Stimulated activated naive CD8-positive, alpha-beta T cell treated with anti-CD3 and anti-CD28 coated beads, Interleukin-15, amount 100 ng/mL, for 72 hours (primary cell): Measurements from ENCODE around the gene FAM168A.

Experiments used
- ATAC-seq: fragments of 150-1000 bp; cut with Tn5 transposase; 2 replicates; pipeline ENCODE4 v1.10.0; 2021; ENCODE audit warnings: mild to moderate bottlenecking, moderate library complexity
- DNase-seq, 2 donors: peaks; one replicate each; pipeline ENCODE4 v3.0.0; 2021 to 2022
- H3K27ac Mint-ChIP-seq, 2 donors: one replicate each; pipeline ENCODE4 v1.8.0; 2022; ENCODE audit warnings: mild to moderate bottlenecking in 2 of 2, mixed read lengths in 2 of 2, moderate library complexity in 2 of 2
- H3K27me3 Mint-ChIP-seq: one replicate; pipeline ENCODE4 v1.8.0; 2022; ENCODE audit warnings: mixed read lengths
- H3K4me1 Mint-ChIP-seq: one replicate; pipeline ENCODE4 v1.8.0; 2022; ENCODE audit warnings: mild to moderate bottlenecking, mixed read lengths
- H3K4me3 Mint-ChIP-seq, 2 donors: one replicate each; pipeline ENCODE4 v1.8.0; 2022; ENCODE audit warnings: mild to moderate bottlenecking in 2 of 2, mixed read lengths in 2 of 2, moderate library complexity in 1 of 2
- H3K9me3 Mint-ChIP-seq, 2 donors: one replicate each; pipeline ENCODE4 v1.8.0; 2022; ENCODE audit warnings: mixed read lengths in 2 of 2

Gene FAM168A

DNA sequence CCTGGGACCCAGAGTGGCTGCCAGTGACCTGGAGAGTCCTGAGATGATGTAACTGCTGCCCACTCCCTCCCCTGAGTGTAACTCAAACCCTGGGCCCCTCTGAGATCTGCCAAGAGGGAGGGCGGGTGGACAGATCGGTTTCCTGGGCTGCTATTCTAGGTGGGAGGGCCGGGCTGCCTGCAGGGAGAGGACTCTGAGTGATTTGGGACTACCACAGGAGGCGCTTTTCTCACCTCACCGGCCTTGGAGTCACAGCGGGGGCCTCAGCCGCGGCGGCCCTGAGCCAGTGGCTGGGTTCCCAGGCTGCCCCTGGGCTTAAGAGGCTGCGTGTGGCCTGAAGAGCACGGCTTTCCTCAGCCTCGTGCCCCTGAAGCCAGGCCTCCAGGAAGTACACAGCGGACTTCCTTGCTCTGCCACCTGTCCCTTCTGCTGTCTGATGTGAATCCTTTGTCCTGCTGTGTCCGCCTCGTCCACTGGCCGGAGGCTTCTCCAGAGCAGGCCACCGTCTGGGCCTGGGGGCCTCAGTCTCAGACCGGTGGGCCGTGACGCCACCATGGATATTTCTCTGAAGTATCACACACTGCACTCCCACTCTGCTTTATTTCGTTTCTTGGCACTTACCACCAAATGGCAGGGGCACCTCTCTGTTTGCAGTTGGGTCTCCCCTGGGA is 210.2 kb downstream of the FAM168A start:
- ATAC-seq (no peak), DNase-seq (no peak)
- Mint-ChIP-seq H3K4me1 (peaks cover 70% of the 10 kb centered on the region), H3K27ac (peak overlapping the region in 1 of 2 donors; percentile 93), H3K4me3 (no peak overlapping the region), H3K27me3 (no peaks in the 10 kb centered on the region), H3K9me3 (no peaks in the 10 kb centered on the region)

DNA sequence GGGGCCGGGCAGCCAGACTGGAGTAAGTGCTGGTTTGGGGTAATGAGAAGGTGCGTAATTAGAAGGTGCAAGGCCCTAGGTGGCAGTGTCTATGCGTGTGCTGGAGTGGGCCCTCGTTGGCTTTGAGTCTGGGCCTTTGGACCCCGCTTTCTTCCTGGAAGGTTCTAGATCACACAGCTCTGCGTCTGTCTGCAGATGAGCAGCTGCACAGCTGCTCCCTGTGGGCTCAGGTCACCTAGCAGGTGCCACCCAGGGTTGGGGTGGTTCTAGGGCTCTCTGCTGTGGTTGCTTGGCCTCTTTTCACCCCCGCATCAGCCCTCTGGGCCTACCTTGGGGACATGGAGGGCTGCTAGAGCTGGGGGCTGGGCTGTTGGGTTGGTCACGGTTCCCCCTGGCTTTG is 211.4 kb downstream of the FAM168A start:
- no peak for ATAC-seq
- H3K9me3 Mint-ChIP-seq, result no peaks in the 10 kb centered on the region
- DNase-seq, result no peak
- H3K27me3 Mint-ChIP-seq, result no peaks in the 10 kb centered on the region
- no peak overlapping the region for H3K4me3 Mint-ChIP-seq
- H3K27ac Mint-ChIP-seq, result peak overlapping the region in 1 of 2 donors; percentile 93
- H3K4me1 Mint-ChIP-seq, result peaks cover 81% of the 10 kb centered on the region

DNA sequence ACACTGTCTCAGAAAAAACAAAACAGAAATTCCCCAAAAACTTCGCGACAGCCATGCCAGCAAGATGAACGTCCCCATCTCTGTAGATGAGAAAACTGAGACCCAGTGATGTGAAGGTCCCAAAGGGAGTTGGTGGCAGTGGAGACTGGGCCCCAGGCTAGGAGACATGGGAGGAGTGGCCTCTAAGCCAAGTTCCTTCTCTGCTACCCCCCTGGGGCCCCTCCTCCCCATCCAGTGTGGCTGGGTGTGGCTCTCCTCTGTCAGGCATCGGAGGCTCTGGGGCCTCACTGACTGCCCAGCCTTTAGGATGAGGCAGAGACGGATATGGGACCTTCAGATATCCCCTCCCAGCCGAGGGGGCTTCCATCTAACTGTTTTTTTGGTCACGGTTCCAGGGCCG is 211.9 kb downstream of the FAM168A start:
- Mint-ChIP-seq H3K9me3 (no peaks in the 10 kb centered on the region), H3K4me3 (no peak overlapping the region), H3K27me3 (no peaks in the 10 kb centered on the region), H3K27ac (peak overlapping the region in 1 of 2 donors; percentile 85), H3K4me1 (peaks cover 87% of the 10 kb centered on the region)
- no peak for DNase-seq
- no peak for ATAC-seq

DNA sequence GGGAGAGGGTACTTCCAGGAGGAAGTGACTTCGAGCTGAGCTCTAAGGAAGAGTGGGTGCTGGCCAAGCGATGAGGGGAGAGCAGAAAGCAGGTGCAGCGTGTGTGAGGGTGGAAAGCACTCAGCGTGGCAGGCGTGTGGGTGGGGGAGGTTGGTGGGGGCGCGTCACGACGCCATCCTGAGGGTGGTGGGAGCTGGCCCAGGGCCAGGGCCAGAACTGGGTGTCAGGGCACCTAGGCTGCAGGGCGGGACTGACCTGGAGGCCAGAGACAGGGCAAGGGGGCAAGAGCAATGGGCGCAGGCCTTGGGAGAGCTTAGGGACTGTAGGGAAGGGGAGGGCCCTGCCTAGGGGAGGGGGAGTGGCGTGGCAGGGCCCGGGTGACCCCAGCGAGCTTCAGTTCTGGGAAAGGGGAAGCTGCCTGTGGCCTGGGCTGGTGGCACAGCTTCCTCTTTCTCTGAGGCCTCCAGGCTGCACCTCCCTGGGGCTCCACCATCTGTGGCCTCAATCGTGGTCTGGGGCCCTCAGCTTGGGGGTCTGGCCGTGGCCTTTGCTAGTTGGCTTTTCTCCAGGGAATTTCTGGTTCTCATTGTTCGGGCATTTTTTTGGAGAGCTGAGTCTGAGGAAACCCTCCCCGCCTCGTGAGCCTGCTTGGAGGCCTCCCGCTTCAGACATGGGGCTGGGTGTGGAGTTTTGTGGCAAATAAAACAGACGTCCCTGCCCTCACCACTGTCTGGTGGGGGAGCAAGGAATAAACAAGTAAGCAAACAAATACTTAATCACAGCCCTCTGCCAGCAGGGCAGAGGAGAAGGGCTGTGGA is 212.8 kb downstream of the FAM168A start:
- Mint-ChIP-seq H3K27ac (peak overlapping the region; percentile 70 to 85), H3K9me3 (no peaks in the 10 kb centered on the region), H3K4me3 (peak overlapping the region; percentile 17 to 67), H3K27me3 (no peaks in the 10 kb centered on the region), H3K4me1 (peaks cover 95% of the 10 kb centered on the region)
- ATAC-seq, result peak; percentile 71
- peak in 1 of 2 donors; percentile 41 for DNase-seq

GRCh38 chr11:73384531-73384871 is 213.4 kb downstream of the FAM168A start:
- H3K4me1 Mint-ChIP-seq, result peaks cover 95% of the 10 kb centered on the region
- DNase-seq (no peak), ATAC-seq (peak; percentile 12)
- peak overlapping the region; percentile 70 to 85 for H3K27ac Mint-ChIP-seq
- H3K9me3 Mint-ChIP-seq, result no peaks in the 10 kb centered on the region
- peak overlapping the region; percentile 17 to 67 for H3K4me3 Mint-ChIP-seq
- H3K27me3 Mint-ChIP-seq, result no peaks in the 10 kb centered on the region

DNA sequence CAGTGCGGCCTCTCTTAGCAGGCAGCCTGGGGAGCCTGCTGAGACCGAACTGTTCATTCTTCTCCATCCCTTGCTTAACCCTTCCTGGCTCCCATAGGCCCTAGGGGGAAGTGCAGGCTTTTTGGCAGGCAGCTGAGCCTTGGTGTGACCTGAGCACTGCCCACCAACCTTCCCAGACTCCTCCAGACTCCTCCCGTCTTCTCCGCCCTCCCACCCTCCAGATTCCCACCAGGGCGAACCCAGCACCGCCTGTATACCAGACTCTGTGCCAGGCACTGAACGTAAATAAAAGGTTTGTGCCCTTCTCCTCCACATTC is 213.8 kb downstream of the FAM168A start:
- H3K27ac Mint-ChIP-seq, result peak overlapping the region; percentile 12 to 85
- ATAC-seq (no peak), DNase-seq (no peak)
- no peaks in the 10 kb centered on the region for H3K9me3 Mint-ChIP-seq
- no peaks in the 10 kb centered on the region for H3K27me3 Mint-ChIP-seq
- no peak overlapping the region for H3K4me3 Mint-ChIP-seq
- peaks cover 96% of the 10 kb centered on the region for H3K4me1 Mint-ChIP-seq

DNA sequence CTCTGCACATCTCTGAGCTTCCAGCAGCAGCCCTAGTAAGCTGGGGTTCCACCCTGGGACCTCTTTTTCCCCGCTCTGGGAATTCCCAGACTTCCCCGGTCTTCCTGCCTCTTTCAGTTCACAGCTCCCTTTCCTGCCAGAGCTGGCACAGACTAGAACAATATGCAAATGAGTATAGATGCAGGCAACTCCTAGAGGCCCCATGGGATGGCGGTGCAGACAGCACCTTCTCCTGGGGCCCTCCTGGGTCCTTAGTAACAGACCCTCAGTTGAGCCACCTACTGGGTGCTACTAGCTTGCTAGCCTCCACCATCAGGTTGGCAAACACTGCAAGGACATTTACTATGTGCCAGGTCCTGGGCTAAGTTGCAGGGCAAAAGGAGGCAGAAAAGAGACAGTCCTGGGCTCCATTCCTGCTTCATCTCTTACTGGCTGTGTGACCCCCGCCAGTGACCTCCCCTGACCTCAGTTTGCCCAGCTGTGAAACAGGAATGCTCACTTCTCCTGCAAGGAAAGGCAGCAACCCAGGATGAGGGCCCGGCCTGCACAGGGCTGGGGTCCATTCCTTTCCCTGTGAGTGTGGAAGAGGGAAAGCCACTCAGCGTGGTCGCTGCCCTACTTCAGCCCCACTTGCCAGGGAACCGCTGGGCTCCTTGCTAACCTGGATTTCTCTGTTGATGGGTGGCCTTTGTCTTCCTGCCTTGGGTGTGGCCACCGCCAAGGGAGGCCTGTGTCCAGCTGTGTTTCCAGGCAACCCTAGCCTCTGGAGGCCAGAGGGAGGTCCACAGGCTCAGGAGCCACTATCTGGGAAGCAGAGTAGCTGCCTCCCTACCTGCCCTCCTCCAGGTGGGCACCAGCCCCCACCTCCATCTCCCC is 214.4 kb downstream of the FAM168A start:
- ATAC-seq, result no peak
- no peak for DNase-seq
- Mint-ChIP-seq H3K27me3 (no peaks in the 10 kb centered on the region), H3K27ac (peak overlapping the region in 1 of 2 donors; percentile 85), H3K4me3 (no peak overlapping the region), H3K9me3 (no peaks in the 10 kb centered on the region), H3K4me1 (peaks cover 98% of the 10 kb centered on the region)

DNA sequence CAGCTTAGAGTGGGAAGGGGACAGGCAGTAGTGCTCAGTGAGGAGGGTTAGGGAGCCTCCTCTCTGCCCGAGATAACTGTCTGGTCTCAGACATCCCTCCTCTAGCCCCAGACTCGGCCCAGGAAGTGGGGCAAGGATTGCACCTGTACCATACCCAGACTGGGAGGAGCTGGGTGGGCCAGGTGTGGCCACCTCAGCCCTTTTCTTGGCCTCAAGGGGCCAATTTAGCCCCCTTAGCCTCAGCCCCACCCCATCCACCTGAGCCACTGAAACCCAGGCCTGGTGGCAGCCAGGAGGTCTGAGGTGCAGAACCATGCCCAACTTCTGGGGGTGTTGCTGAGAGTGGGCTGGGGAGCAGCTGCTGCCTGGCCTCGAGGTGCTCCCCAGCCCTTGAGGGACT is 215.2 kb downstream of the FAM168A start:
- Mint-ChIP-seq H3K4me1 (peaks cover 98% of the 10 kb centered on the region), H3K27ac (no peak overlapping the region), H3K9me3 (no peaks in the 10 kb centered on the region), H3K4me3 (no peak overlapping the region), H3K27me3 (no peaks in the 10 kb centered on the region)
- DNase-seq (no peak), ATAC-seq (no peak)

GRCh38 chr11:73382183-73382582 is 215.7 kb downstream of the FAM168A start:
- peak overlapping the region in 1 of 2 donors; percentile 89 for H3K27ac Mint-ChIP-seq
- no peaks in the 10 kb centered on the region for H3K27me3 Mint-ChIP-seq
- no peak for ATAC-seq
- peaks cover 99% of the 10 kb centered on the region for H3K4me1 Mint-ChIP-seq
- DNase-seq, result no peak
- H3K9me3 Mint-ChIP-seq, result no peaks in the 10 kb centered on the region
- no peak overlapping the region for H3K4me3 Mint-ChIP-seq

DNA sequence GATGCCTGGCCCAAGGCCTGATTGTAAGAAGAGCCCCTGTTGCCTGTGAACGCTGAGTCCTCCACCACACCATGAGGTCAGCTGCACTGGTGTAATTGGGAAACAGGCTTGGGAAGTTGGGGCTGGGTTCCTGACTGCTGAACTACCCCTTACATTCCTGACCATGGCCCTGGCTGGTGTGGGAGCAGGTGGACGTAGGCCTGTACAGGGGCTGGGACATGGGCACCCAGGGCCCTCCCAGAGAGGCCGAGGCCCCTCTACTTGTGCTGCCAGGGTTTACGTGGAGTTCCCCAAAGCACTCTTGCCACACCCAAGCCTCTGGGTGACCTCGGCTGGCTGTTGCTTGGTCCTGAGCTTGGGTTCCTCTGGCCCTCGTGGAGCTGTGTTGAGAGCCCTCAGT is 216.3 kb downstream of the FAM168A start:
- H3K27me3 Mint-ChIP-seq, result no peaks in the 10 kb centered on the region
- no peak overlapping the region for H3K4me3 Mint-ChIP-seq
- no peak for ATAC-seq
- H3K4me1 Mint-ChIP-seq, result peaks cover 99% of the 10 kb centered on the region
- H3K27ac Mint-ChIP-seq, result peak overlapping the region in 1 of 2 donors; percentile 42
- H3K9me3 Mint-ChIP-seq, result no peaks in the 10 kb centered on the region
- no peak for DNase-seq

DNA sequence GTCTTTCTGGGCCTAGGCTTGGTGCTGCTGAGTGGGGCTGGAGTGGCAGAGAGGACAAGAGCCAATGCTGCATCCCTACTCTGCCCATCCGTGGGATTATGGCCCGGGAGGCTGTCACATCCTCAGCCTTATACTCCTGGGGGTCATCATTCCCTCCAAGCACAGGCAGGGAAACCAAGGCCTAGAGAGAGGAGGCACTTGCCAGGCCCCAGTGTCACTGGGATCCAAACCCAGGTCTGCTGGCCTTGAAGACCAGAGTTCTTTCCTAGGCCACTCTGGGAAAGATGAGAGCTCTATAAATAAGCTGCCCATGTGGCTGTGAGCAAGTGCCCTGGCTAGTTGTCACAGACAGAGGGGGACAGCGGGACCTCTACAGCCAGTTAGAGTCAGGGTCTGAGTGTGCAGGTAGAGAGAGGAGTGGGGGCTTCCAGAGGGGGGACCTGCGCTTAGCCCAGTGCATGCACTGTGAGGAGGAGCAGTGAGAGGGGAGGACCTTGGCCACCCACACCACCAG is 217.0 kb downstream of the FAM168A start:
- Mint-ChIP-seq H3K4me3 (no peak overlapping the region), H3K4me1 (peaks cover 93% of the 10 kb centered on the region), H3K9me3 (no peaks in the 10 kb centered on the region), H3K27ac (peak overlapping the region in 1 of 2 donors; percentile 74), H3K27me3 (no peaks in the 10 kb centered on the region)
- ATAC-seq (no peak), DNase-seq (no peak)

DNA sequence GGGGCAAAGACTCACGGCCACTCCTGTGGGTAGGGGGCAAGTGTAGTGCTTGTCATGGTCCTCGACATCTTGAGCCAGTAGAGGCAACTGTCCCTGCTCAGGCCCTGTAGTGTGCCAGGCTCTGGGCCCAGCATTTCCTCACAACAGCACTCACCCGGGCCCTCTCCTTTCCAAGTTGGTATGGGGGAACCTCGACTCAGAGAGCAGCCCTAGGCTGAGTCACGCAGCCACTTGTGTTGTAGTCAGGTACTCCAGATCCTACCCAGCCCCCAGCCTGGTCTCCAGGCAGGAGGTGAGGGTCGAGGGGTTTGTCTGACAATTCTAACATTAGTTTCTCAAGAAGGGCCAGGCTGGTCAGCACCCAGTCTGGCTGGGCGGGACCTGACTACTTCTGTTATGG is 217.6 kb downstream of the FAM168A start:
- peaks cover 93% of the 10 kb centered on the region for H3K4me1 Mint-ChIP-seq
- no peaks in the 10 kb centered on the region for H3K27me3 Mint-ChIP-seq
- no peak overlapping the region for H3K4me3 Mint-ChIP-seq
- DNase-seq, result no peak
- H3K27ac Mint-ChIP-seq, result peak overlapping the region in 1 of 2 donors; percentile 42
- ATAC-seq, result no peak
- no peaks in the 10 kb centered on the region for H3K9me3 Mint-ChIP-seq

- H3K27ac Mint-ChIP-seq, result no peak overlapping the region
Measured at GRCh38 chr11:73379189-73379880, 218.6 kb downstream of the FAM168A start.

GRCh38 chr11:73376803-73377629 is 220.9 kb downstream of the FAM168A start:
- Mint-ChIP-seq H3K4me3 (peak overlapping the region; percentile 88 to 92), H3K27ac (peak overlapping the region; percentile 88 to 97), H3K4me1 (peaks cover 63% of the 10 kb centered on the region), H3K9me3 (no peaks in the 10 kb centered on the region), H3K27me3 (no peaks in the 10 kb centered on the region)
- DNase-seq, result peak; percentile 62 to 72
- peak; percentile 64 for ATAC-seq

More at GRCh38 chr11:73379189-73379880, 218.6 kb downstream of the FAM168A start:
- H3K4me3 Mint-ChIP-seq, result peak overlapping the region in 1 of 2 donors; percentile 8
- no peaks in the 10 kb centered on the region for H3K27me3 Mint-ChIP-seq
- ATAC-seq, result no peak
- DNase-seq, result no peak
- H3K9me3 Mint-ChIP-seq, result no peaks in the 10 kb centered on the region
- H3K4me1 Mint-ChIP-seq, result peaks cover 86% of the 10 kb centered on the region
